Stimulated activated effector memory CD8-positive, alpha-beta T cell treated with anti-CD3 and anti-CD28 coated beads, Interleukin-12 subunit alpha, Interleukin-12 subunit beta, amount 100 ng/mL, for 72 hours (primary cell): ENCODE measurements around the gene FAM13B.
A peak's percentile ranks its signal among the peaks of the same experiment; 100 is the strongest.
"Not testable (repeated sequence)": the region's sequence is repeated elsewhere in the genome, so short reads cannot be mapped to it uniquely, and the experiment has no call there.

Source experiments
- ATAC-seq: fragments of 150-1000 bp; cut with Tn5 transposase; 2 replicates; pipeline ENCODE4 v1.10.0; 2021
- DNase-seq, 2 donors: peaks; one replicate each; pipeline ENCODE4 v3.0.0; 2021 to 2022; ENCODE audit warnings: low spot score in 2 of 2
- H3K27ac Mint-ChIP-seq: one replicate; pipeline ENCODE4 v1.8.0; 2022; ENCODE audit warnings: mild to moderate bottlenecking, mixed read lengths
- H3K36me3 Mint-ChIP-seq: one replicate; pipeline ENCODE4 v1.8.0; 2022; ENCODE audit warnings: mild to moderate bottlenecking, mixed read lengths
- H3K4me1 Mint-ChIP-seq: one replicate; pipeline ENCODE4 v1.8.0; 2022; ENCODE audit warnings: mixed read lengths
- H3K4me3 Mint-ChIP-seq: one replicate; pipeline ENCODE4 v1.8.0; 2022; ENCODE audit warnings: mild to moderate bottlenecking, mixed read lengths
- H3K9me3 Mint-ChIP-seq: one replicate; pipeline ENCODE4 v1.8.0; 2022; ENCODE audit warnings: mixed read lengths

FAM13B gene

DNA sequence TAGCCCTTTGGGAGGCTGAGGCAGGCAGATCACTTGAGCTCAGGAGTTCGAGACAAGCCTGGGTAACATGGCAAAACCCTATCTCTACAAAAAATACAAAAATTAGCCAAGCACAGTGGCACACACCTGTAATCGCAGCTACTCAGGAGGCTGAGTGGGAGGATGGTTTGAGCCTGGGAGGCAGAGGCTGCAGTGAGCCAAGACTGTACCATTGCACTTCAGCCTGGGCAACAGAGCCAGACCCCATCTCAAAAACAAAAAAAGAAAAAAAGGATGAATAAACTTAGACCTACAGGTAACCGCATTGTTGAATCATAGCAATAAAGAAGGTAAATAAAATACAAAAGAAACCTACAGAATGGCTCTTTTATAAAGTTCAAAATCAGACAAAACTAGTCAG lies 12.4 kb upstream of the FAM13B start:
- not testable (repeated sequence) for ATAC-seq, H3K36me3 Mint-ChIP-seq, H3K4me1 Mint-ChIP-seq, H3K4me3 Mint-ChIP-seq, H3K27ac Mint-ChIP-seq, DNase-seq, H3K9me3 Mint-ChIP-seq

DNA sequence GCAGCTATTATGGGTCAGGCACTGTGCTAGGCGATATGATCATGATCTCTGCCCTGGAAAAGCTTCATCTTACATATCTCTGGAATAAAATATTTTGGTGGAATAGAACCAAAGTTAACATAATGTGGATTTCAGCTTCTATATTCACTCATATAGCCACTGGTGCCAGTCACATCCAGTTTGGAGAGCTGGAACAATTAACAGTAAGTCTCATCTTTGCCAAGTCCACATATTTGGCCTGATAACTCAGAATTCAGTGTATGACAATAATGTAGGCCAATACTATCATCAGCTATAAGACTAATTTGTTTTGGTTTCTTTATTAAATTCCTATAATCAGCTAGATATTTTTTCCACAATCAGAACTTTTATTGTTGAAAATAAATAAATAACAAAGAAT lies 5.9 kb upstream of the FAM13B start:
- H3K4me3 Mint-ChIP-seq, result no peak overlapping the region
- DNase-seq (no peak), ATAC-seq (no peak)
- no peak overlapping the region for H3K27ac Mint-ChIP-seq
- no peaks in the 10 kb centered on the region for H3K36me3 Mint-ChIP-seq
- H3K4me1 Mint-ChIP-seq, result peaks cover 8% of the 10 kb centered on the region
- no peaks in the 10 kb centered on the region for H3K9me3 Mint-ChIP-seq

DNA sequence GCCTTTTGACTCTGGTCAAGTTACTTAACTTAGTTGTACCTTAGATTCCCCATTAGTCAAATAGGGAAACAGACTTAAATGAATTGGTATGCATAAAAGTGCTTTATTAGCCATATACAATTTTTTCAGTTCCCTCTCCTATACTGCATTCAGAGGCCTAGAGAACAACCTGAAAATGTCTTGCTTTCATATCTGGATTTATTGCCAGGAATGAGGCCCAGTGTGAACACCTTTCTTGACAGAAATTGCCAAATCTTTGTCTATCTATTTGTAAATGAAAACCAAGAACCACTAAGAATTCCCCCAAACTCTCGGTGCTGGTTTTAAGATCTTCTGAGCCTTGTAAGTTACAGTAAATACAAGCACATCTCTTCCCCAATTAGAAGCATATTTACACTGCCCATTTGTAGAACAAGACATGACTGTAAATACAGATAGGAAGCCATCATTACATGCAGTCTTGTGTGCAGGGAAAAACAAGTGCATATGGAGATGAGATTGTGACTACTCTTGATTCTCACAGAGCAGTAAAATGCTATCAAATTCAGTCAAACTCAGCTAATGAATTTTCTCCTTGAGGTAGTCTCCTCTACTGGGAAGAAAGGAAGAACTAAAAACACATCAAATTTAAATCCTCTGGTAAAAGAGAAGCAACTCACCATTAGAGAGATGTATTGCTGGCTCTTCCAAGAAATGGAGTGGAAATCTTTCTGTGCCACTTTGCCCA lies 5.2 kb upstream of the FAM13B start:
- Mint-ChIP-seq H3K9me3 (no peaks in the 10 kb centered on the region), H3K36me3 (peaks cover under 1% of the 10 kb centered on the region), H3K4me1 (peaks cover 15% of the 10 kb centered on the region), H3K4me3 (no peak overlapping the region), H3K27ac (peak overlapping the region; percentile 23)
- ATAC-seq (no peak), DNase-seq (no peak)

DNA sequence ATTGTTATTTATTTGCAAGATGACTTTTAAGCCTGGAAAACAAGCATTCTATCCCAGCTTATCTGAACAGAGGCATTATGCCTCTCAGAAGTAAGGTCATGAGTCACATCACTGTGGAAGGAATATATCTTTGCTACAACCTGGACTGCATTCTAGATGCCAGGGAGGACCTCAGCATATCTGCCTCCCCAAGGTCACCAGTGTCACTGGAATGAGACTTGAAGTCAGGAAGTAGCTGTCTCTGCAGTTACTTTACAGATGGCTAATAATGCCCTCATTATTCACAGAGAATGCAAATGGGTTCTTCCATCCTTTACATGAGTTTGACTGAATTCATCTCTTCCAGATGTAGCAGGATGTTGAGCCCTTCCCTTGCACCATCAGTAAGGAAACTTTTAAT lies 4.4 kb upstream of the FAM13B start:
- H3K27ac Mint-ChIP-seq, result no peak overlapping the region
- no peak overlapping the region for H3K4me3 Mint-ChIP-seq
- H3K9me3 Mint-ChIP-seq, result no peaks in the 10 kb centered on the region
- DNase-seq (no peak), ATAC-seq (no peak)
- H3K4me1 Mint-ChIP-seq, result peaks cover 18% of the 10 kb centered on the region
- peaks cover 9% of the 10 kb centered on the region for H3K36me3 Mint-ChIP-seq

DNA sequence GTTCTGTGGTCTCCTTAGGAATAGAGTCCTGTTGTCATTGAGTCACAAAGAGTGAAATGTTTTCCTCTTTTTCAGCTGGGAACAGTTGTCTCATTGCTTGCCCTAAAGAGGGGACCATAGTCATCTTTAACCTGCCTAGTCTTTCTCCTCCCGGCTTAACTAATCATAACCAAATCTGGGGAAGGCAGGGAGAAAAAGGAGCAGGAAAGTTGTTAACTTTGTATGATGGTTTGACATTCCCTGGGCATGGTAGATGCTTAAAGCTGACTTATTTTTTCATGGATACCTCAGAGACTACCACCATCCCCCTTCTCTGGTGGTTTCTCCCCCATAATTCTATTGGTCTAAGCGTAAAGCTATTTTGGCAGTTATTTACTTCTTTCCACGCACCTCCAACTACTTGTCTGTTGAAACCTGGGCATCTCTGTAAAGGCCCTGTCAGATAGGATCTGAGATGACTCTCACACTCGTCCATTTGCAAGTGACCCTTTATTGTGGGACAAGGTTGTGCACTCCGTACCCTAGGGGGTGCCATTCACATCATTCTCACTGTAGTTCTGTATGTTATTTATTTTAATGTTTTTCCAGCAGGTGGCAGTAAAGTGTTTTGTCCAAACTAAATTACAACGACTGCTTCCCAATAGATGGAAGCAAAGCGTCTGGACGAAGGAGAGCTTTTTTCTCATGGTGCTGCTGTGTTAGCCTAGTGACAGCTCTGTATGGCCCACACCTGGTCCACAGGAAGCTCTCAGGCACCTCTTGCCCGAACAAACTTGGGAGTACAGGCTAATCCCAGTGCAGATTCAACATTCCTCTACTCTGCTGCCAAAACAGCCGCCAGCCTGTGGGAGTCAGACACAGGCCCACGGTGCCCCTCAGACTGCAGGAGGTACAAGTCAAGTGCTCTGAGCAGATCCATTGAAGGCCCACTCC lies 3.0 kb upstream of the FAM13B start:
- ATAC-seq (peak; percentile 79), DNase-seq (peak; percentile 33 to 68)
- Mint-ChIP-seq H3K9me3 (no peaks in the 10 kb centered on the region), H3K4me1 (peaks cover 32% of the 10 kb centered on the region), H3K4me3 (no peak overlapping the region), H3K36me3 (peaks cover 22% of the 10 kb centered on the region), H3K27ac (no peak overlapping the region)

DNA sequence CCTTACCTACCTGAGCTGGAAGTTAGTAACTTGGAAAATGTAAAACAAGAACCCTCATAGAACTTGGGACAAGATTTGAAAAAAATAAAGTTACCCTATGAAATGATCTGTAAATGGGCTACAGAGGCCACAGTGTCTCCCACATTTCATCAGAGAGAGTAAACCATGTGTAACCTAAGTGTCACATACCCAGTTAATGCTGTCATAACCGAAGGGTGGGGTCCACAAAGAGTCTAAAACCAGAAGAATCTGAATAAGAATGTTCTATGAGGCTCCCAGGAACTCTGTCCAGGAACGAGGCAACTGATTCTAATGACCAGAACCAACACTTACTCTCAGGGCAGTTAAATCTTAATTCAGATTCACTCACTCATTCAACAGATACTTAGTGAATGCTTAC lies 1.0 kb upstream of the FAM13B start:
- Mint-ChIP-seq H3K36me3 (peaks cover 32% of the 10 kb centered on the region), H3K9me3 (no peaks in the 10 kb centered on the region), H3K27ac (peak overlapping the region; percentile 98), H3K4me3 (peak overlapping the region; percentile 99), H3K4me1 (peaks cover 52% of the 10 kb centered on the region)
- DNase-seq (no peak), ATAC-seq (no peak)

DNA sequence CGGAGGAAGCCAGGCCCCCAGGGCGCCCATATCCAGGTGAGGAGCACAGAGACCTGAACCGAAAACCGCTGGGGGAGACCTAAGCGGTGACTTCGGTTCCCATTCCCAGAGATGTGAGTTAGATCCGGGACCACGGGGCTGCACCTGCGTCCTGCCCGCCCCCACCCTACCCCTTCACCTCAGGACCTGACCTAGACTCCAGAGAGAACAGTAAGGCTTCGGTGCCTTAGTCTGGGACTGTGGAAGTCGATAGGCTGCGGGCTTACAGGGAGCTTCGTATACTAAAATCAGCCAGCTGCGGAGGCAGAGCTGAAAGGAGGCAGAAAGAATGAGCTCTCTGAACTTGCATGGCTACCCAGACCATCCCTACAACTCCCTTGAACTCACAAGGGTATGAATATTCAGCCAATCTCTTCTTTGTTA lies 518 bp upstream of the FAM13B start:
- peak overlapping the region; percentile 99 for H3K4me3 Mint-ChIP-seq
- DNase-seq (no peak), ATAC-seq (peak; percentile 3)
- H3K36me3 Mint-ChIP-seq, result peaks cover 32% of the 10 kb centered on the region
- peaks cover 53% of the 10 kb centered on the region for H3K4me1 Mint-ChIP-seq
- H3K9me3 Mint-ChIP-seq, result no peaks in the 10 kb centered on the region
- peak overlapping the region; percentile 98 for H3K27ac Mint-ChIP-seq

DNA sequence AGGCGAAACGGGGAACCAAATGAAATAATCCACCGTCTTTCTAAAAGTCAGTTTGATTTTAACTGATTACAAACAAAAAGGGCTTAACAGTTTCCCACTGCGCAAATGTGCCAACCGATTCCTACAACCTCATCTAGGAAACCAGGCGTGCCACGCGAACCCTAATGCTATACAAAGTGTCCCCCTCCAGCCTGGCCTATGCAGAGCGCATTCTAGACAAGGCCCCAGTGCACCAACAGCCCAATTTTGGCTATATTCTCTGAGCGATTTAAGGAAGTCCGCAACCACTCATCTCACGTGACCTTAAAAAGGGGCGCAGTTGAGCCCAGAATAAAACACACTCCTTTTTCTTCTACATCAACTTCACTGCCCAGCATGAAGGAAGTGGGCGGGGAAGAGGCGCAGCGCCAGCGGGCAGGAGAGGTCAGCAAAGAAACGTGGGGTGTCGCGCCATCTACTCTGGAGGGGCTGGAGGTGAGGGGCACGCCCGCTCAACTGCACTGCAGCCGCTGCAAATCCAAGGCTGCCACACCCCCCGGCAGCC lies 779 bp downstream of the FAM13B start:
- H3K27ac Mint-ChIP-seq, result peak overlapping the region; percentile 98
- peak overlapping the region; percentile 99 for H3K4me3 Mint-ChIP-seq
- H3K36me3 Mint-ChIP-seq, result peaks cover 32% of the 10 kb centered on the region
- peaks cover 62% of the 10 kb centered on the region for H3K4me1 Mint-ChIP-seq
- H3K9me3 Mint-ChIP-seq, result no peaks in the 10 kb centered on the region
- DNase-seq, result no peak
- peak; percentile 58 for ATAC-seq

DNA sequence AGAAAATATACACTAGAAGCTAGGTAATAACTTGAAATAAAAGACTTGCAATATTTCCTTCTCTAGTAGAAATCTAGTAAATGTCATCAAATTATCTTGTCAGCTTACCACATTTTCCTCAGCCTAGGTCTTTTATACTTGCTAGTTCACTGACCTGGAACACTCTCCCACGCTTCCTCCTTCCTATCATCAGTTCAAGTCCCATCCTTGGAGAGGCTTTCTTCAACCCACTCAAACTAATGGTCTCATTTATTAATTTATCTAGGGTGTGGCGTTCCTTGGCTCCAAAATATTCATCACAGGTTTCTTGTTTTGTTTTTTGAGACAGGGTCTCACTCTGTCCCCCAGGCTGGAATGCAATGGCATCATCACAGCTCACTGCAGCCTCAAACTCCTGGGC lies 2.9 kb downstream of the FAM13B start:
- ATAC-seq (no peak), DNase-seq (no peak)
- Mint-ChIP-seq H3K4me3 (peak overlapping the region; percentile 99), H3K4me1 (peaks cover 74% of the 10 kb centered on the region), H3K27ac (peak overlapping the region; percentile 98), H3K9me3 (no peaks in the 10 kb centered on the region), H3K36me3 (peaks cover 32% of the 10 kb centered on the region)

DNA sequence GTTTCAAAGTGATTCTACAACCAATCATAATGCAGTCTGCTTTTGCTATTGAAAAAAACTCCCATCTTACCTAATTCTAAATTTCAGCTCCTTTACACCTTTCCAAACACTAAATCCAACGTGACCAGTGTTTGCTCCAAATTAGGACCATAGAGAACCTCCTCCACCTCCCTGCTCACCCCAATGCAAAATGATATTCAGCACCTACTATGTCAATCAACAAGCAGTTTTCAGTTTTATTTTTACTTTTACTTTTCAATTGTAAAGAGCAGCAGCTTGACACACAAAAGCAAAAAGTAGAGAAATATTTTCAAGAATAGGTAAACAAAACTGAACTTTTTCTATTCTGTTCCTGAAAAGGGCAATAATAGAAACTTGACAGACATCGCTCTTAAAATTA lies 3.4 kb downstream of the FAM13B start:
- Mint-ChIP-seq H3K4me1 (peaks cover 78% of the 10 kb centered on the region), H3K4me3 (peak overlapping the region; percentile 99), H3K9me3 (no peaks in the 10 kb centered on the region), H3K27ac (peak overlapping the region; percentile 98), H3K36me3 (peaks cover 33% of the 10 kb centered on the region)
- ATAC-seq (no peak), DNase-seq (no peak)

DNA sequence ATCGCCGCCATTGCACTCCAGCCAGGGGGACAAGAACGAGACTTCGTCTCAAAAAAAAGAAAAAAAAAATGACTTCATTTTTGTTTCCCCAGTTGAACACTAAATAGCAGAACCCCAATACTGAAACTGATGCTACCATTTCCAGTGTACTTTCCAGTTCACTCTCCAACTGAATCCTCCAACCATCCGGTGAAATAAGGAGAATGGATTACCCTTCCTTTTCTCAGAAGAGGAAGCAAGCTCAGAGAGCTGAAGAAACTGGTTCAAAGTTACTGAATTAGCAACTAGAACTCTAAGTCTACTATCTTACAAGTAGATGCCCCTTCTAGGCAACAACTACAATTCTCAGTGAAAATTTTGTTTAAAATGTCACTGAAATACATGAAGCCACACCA lies 3.9 kb downstream of the FAM13B start:
- peaks cover 83% of the 10 kb centered on the region for H3K4me1 Mint-ChIP-seq
- peak overlapping the region; percentile 99 for H3K4me3 Mint-ChIP-seq
- peaks cover 37% of the 10 kb centered on the region for H3K36me3 Mint-ChIP-seq
- no peak for DNase-seq
- H3K9me3 Mint-ChIP-seq, result no peaks in the 10 kb centered on the region
- peak overlapping the region; percentile 98 for H3K27ac Mint-ChIP-seq
- no peak for ATAC-seq

DNA sequence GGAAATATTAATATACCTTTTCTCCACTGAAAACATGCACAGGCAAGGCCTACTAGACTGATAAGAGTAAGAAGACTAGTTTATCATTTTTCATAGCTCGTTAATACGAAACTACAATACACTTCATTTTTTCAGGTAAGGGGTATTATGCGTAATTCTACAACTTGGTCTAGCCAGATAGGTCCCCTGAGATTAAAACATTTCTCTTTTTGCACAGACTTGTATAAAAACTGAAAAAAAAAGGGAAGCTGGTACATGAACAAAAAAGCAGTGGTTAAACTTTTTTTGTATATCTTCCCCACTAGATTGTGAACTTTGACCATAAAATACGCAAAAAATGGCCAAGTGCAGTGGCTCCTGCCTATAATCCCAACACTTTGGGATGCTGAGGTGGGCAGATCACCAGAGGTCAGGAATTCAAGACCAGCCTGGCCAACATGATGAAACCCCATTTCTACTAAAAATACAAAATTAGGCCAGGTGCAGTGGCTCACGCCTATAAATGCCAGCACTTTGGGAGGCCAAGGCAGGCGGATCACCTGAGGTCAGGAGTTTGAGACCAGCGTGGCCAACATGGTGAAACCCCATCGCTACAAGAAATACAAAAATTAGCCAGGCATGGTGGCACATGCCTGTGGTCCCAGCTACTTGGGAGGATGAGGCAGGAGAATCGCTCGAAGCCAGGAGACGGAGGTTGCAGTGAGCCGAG lies 4.5 kb downstream of the FAM13B start:
- not testable (repeated sequence) for H3K27ac Mint-ChIP-seq, H3K4me3 Mint-ChIP-seq, H3K9me3 Mint-ChIP-seq, DNase-seq, ATAC-seq
- peaks cover 83% of the 10 kb centered on the region for H3K4me1 Mint-ChIP-seq
- H3K36me3 Mint-ChIP-seq, result peaks cover 37% of the 10 kb centered on the region

DNA sequence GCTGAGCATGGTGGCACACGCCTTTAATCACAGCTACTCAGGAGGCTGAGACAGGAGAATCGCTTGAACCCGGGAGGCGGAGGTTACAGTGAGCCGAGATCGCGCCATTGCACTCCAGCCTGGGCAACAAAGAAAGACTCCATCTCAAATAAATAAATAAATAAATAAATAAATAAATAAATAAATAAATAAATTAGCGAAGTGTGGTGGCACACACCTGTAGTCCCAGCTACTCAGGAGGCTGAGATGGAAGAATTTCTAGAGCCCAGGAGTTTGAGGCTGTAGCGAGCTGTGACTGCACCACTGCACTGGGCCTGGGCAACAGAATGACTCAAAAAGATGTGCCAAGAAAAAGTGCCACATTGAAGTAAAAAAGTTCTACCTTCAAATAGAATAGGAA lies 6.1 kb downstream of the FAM13B start:
- peaks cover 23% of the 10 kb centered on the region for H3K36me3 Mint-ChIP-seq
- not testable (repeated sequence) for ATAC-seq, H3K9me3 Mint-ChIP-seq, H3K27ac Mint-ChIP-seq, DNase-seq, H3K4me3 Mint-ChIP-seq
- H3K4me1 Mint-ChIP-seq, result peaks cover 84% of the 10 kb centered on the region

DNA sequence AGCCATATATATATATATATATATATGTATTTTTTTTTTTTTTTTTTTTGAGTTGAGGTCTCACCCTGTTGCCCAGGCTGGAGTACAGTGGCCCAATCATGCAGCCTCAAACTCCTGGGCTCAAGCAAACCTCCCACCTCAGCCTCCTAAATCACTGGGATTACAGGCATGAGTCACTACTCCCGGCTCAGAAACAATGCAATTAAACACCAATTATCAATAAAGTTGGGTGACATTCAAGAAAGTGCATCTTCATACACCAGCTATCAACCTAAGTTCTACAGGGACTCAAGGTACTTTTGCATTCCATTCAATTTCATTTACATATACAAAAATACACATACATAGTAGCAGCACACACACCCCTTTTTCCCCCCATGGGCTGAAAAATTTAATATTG lies 7.6 kb downstream of the FAM13B start:
- Mint-ChIP-seq H3K27ac (peak overlapping the region; percentile 63), H3K9me3 (no peaks in the 10 kb centered on the region), H3K4me1 (peaks cover 69% of the 10 kb centered on the region), H3K36me3 (peaks cover 14% of the 10 kb centered on the region), H3K4me3 (no peak overlapping the region)
- ATAC-seq, result no peak
- no peak for DNase-seq

DNA sequence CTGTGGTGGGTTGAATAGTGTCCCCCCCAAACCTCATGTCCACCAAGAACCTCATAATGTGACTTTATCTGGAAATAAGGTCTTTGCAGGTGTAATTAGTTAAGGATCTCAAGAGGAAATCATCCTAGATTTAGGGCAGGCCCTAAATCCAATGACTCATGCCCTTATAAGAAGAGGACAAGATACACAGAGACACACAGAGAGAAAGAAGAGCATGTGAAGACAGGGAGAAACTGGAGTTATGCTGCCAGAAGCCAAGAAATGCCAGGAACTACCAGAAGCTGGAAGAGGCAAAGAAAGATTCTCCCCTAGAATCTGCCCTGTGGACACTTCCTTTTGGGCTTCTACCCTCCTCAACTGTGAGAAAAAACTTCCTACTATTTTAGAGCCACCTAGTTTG lies 8.8 kb downstream of the FAM13B start:
- H3K27ac Mint-ChIP-seq, result peak overlapping the region; percentile 63
- H3K4me1 Mint-ChIP-seq, result peaks cover 57% of the 10 kb centered on the region
- H3K36me3 Mint-ChIP-seq, result peaks cover 22% of the 10 kb centered on the region
- no peaks in the 10 kb centered on the region for H3K9me3 Mint-ChIP-seq
- ATAC-seq (no peak), DNase-seq (no peak)
- H3K4me3 Mint-ChIP-seq, result no peak overlapping the region
